ENCODE measurements around the gene MALRD1. TPM values are rescaled to one million over a fixed set of nuclear protein-coding genes. Genes with fewer than 3 reads are reported as not detected.

The MALRD1 gene
- total RNA-seq, result under 1 TPM; 0.36 to 0.56 TPM

DNA sequence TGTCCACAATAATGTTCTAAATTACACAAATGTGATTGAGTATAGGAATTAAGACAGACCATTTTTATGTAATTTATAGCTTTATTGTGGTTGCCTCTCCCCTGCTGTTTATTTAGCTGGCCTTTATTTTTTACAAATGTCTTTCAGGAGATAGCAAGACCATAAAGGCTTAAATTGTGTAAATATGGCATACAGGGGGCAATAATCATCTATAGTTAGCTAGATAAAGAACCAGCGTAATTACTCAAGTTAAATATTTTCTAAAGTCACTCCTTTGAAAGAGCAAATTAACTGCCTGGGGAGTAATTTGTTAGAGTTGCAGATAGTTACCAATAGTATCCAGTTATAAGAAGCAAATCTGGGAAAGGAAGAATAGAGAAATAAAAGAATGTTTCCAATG lies at the start of gene MALRD1:
Gene MALRD1 (plus strand): TSS at position 313 of the 400 bp plus-strand sequence. CDS start 138 bp downstream, outside the sequence.
- H3K27me3 Mint-ChIP-seq, result no peaks in the 10 kb centered on the region
- H3K36me3 Mint-ChIP-seq, result no peaks in the 10 kb centered on the region
- no peak within 1 kb of the TSS for H3K4me3 Mint-ChIP-seq
- H3K9me3 Mint-ChIP-seq, result no peaks in the 10 kb centered on the region
- no peaks in the 10 kb centered on the region for H3K4me1 Mint-ChIP-seq
- H3K27ac Mint-ChIP-seq, result no peak within 1 kb of the TSS
- DNase-seq, result no peak

- DNase-seq, result no peak
- Mint-ChIP-seq H3K4me1 (no peaks in the 10 kb centered on the region), H3K27me3 (no peaks in the 10 kb centered on the region), H3K27ac (no peak overlapping the region), H3K9me3 (peaks cover 5% of the 10 kb centered on the region), H3K4me3 (no peak overlapping the region), H3K36me3 (no peaks in the 10 kb centered on the region)
Observed at GRCh38 chr10:19003341-19003740, 45.3 kb upstream of the MALRD1 start.

DNA sequence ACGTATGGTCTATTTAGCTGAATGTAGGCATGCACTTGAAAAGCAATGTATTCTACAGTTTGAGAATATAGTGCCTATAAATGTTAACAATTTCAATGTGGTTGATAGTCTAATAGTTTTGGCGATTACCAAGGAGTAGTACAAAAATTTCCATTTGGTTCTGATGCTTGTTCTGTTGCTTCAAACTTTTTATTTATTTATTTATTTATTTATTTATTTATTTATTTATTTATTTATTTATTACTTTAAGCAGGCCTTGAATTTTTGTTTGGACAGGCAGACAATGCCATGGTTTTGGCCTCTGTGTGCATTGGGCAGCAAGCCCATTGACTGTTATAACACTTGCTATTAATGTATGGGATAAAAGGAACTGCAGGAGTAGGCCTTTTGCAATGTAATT lies 36.5 kb upstream of the MALRD1 start:
- Mint-ChIP-seq H3K4me1 (no peaks in the 10 kb centered on the region), H3K4me3 (no peak overlapping the region), H3K9me3 (peaks cover 9% of the 10 kb centered on the region), H3K27ac (no peak overlapping the region), H3K27me3 (no peaks in the 10 kb centered on the region), H3K36me3 (no peaks in the 10 kb centered on the region)
- no peak for DNase-seq

GRCh38 chr10:19014034-19014433 lies 34.6 kb upstream of the MALRD1 start:
- Mint-ChIP-seq H3K27ac (no peak overlapping the region), H3K27me3 (no peaks in the 10 kb centered on the region), H3K4me1 (no peaks in the 10 kb centered on the region), H3K4me3 (no peak overlapping the region), H3K36me3 (no peaks in the 10 kb centered on the region), H3K9me3 (peaks cover 7% of the 10 kb centered on the region)
- no peak for DNase-seq

DNA sequence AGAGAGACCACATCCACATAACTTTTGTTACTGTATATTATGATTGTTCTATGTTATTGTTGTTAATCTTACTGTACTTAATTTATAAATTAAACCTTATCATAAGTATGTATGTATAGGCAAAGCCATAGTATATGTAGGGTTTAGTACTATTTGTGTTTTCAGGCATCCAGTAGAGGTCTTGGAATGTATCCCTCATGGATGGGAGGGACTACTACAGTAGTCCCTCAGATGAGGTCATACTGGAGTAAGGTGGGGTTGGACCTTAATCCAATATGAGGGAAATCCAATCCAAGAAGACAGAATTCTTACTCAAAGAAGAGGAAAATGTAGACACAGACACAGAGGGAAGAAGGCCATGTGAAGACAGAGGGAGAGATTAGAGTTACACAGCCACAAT lies 34.1 kb upstream of the MALRD1 start:
- Mint-ChIP-seq H3K4me3 (no peak overlapping the region), H3K27me3 (no peaks in the 10 kb centered on the region), H3K27ac (no peak overlapping the region), H3K4me1 (no peaks in the 10 kb centered on the region), H3K36me3 (no peaks in the 10 kb centered on the region), H3K9me3 (peaks cover 7% of the 10 kb centered on the region)
- DNase-seq, result no peak

DNA sequence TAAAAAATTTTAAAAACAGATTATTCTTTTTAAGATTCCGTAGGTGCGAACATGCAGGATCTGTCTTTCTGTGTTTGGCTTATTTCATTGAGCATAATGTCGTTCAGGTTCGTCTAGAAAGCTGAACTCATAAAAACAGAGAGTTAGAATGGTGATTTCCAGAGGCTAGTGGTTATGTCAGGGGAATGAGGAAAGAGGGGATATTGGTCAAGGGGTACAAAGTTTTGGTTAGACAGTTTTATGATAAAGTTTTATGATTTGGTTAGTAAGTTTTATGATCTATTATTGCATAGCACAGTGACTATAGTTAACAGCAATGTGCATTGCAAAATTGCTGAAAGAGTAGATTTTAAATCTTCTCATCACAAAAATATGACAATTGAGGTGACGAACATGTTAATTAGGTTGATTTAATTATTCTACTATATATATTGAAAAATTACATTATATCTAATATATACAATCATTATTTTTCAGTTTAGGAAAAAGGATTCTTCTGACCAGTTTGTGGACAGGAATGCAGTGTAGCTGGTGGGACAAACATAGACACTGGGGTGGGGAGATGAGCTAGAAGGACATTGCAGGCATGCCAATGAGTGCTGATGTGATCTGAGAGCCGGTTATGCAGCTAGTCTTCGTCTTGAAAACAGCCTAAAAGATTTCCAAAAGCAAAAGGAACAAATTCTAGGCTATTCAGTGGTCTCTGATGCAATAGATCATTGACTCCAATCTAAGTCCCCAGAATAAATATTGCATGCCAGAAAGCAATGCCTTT lies 31.3 kb upstream of the MALRD1 start:
- Mint-ChIP-seq H3K9me3 (peaks cover 7% of the 10 kb centered on the region), H3K4me1 (no peaks in the 10 kb centered on the region), H3K27me3 (no peaks in the 10 kb centered on the region), H3K27ac (no peak overlapping the region), H3K36me3 (no peaks in the 10 kb centered on the region), H3K4me3 (no peak overlapping the region)
- DNase-seq, result no peak

DNA sequence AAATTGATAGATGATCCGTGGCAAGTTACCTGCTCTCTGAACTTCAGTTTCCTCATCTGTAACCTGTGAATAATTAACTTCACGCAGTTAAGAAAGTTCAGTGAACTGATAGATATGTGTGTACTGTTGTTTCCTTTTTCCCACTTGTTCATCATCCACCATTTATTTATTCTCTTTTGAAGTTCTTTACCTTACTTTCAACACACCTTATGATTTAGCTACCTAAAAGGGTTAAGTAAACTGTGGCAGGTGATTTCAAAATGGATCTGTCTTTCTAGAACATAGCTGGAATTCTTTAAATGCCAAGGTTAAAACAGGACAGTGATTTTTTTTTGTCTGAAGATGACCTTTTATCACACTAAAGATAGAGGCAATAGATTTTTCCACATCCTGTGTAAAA lies 27.4 kb upstream of the MALRD1 start:
- Mint-ChIP-seq H3K36me3 (no peaks in the 10 kb centered on the region), H3K27me3 (no peaks in the 10 kb centered on the region), H3K27ac (no peak overlapping the region), H3K9me3 (no peaks in the 10 kb centered on the region), H3K4me1 (no peaks in the 10 kb centered on the region), H3K4me3 (no peak overlapping the region)
- no peak for DNase-seq

GRCh38 chr10:19024611-19025010 lies 24.0 kb upstream of the MALRD1 start:
- no peak overlapping the region for H3K27ac Mint-ChIP-seq
- no peaks in the 10 kb centered on the region for H3K9me3 Mint-ChIP-seq
- no peaks in the 10 kb centered on the region for H3K4me1 Mint-ChIP-seq
- no peak for DNase-seq
- H3K4me3 Mint-ChIP-seq, result no peak overlapping the region
- no peaks in the 10 kb centered on the region for H3K36me3 Mint-ChIP-seq
- H3K27me3 Mint-ChIP-seq, result no peaks in the 10 kb centered on the region

- Mint-ChIP-seq H3K9me3 (peaks cover 3% of the 10 kb centered on the region), H3K36me3 (no peaks in the 10 kb centered on the region), H3K27ac (no peak overlapping the region), H3K4me1 (no peaks in the 10 kb centered on the region), H3K27me3 (no peaks in the 10 kb centered on the region), H3K4me3 (no peak overlapping the region)
- no peak for DNase-seq
Observed at GRCh38 chr10:19031763-19032162, 16.8 kb upstream of the MALRD1 start.

- no peak for DNase-seq
- no peak overlapping the region for H3K27ac Mint-ChIP-seq
- H3K27me3 Mint-ChIP-seq, result no peaks in the 10 kb centered on the region
- no peaks in the 10 kb centered on the region for H3K36me3 Mint-ChIP-seq
- peaks cover 3% of the 10 kb centered on the region for H3K9me3 Mint-ChIP-seq
- H3K4me3 Mint-ChIP-seq, result no peak overlapping the region
- H3K4me1 Mint-ChIP-seq, result no peaks in the 10 kb centered on the region
Observed at GRCh38 chr10:19033741-19034140, 14.9 kb upstream of the MALRD1 start.

- DNase-seq, result no peak
- Mint-ChIP-seq H3K36me3 (no peaks in the 10 kb centered on the region), H3K27ac (no peak overlapping the region), H3K4me3 (no peak overlapping the region), H3K9me3 (peaks cover 1% of the 10 kb centered on the region), H3K27me3 (no peaks in the 10 kb centered on the region), H3K4me1 (no peaks in the 10 kb centered on the region)
Observed at GRCh38 chr10:19041171-19041570, 7.4 kb upstream of the MALRD1 start.

DNA sequence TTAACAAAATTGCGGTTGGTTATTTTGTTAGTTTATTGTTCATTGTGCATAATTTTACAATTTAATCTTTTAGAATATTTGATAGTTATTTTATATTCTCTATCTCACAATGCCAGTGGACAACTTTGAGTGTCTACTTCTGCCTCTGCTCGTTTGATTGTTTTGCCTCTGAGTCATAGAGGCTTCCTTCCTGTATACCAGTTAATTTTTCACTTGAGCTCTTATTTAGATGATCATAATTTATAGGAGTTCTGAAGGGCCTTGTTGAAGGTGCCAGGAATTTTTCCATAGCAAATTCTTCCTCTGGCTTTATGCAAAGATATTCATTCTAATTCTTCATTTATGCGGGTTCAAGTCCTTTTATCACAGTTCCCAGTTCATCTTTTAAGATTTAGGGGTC lies 5.2 kb upstream of the MALRD1 start:
- DNase-seq, result no peak
- no peaks in the 10 kb centered on the region for H3K4me1 Mint-ChIP-seq
- no peak overlapping the region for H3K27ac Mint-ChIP-seq
- H3K27me3 Mint-ChIP-seq, result no peaks in the 10 kb centered on the region
- H3K36me3 Mint-ChIP-seq, result no peaks in the 10 kb centered on the region
- no peak overlapping the region for H3K4me3 Mint-ChIP-seq
- no peaks in the 10 kb centered on the region for H3K9me3 Mint-ChIP-seq

DNA sequence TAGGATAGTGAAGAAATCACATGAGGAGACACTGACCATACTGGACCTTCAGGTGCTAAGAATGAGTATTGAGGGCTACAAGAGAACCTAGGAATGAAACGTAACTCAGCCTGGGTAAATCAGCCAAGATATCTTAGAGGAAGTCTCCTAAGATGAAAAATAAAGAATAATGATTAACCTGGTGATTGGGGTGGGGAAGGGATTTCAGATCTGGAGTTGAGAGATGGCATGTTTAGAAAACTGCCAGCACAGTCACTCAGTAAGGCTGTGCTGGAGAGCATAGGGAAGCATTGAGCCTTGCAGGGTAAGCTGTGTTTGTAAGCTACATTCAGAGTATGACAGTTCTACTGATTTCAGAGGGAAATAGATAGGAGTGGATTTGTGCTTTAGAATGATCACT lies 1.9 kb upstream of the MALRD1 start:
- Mint-ChIP-seq H3K36me3 (no peaks in the 10 kb centered on the region), H3K9me3 (no peaks in the 10 kb centered on the region)

GRCh38 chr10:19048891-19049290 lies 290 bp downstream of the MALRD1 start:
- no peak overlapping the region for H3K4me3 Mint-ChIP-seq
- no peaks in the 10 kb centered on the region for H3K4me1 Mint-ChIP-seq
- no peaks in the 10 kb centered on the region for H3K27me3 Mint-ChIP-seq
- H3K27ac Mint-ChIP-seq, result no peak overlapping the region
- H3K36me3 Mint-ChIP-seq, result no peaks in the 10 kb centered on the region
- H3K9me3 Mint-ChIP-seq, result no peaks in the 10 kb centered on the region
- DNase-seq, result no peak

More for the DNA sequence above, 1.9 kb upstream of the MALRD1 start:
- H3K27ac Mint-ChIP-seq, result no peak overlapping the region
- H3K4me1 Mint-ChIP-seq, result no peaks in the 10 kb centered on the region
- no peak for DNase-seq
- no peaks in the 10 kb centered on the region for H3K27me3 Mint-ChIP-seq
- H3K4me3 Mint-ChIP-seq, result no peak overlapping the region

GRCh38 chr10:19049567-19049966 lies 966 bp downstream of the MALRD1 start:
- no peak overlapping the region for H3K4me3 Mint-ChIP-seq
- H3K9me3 Mint-ChIP-seq, result peaks cover 2% of the 10 kb centered on the region
- H3K36me3 Mint-ChIP-seq, result no peaks in the 10 kb centered on the region
- H3K4me1 Mint-ChIP-seq, result no peaks in the 10 kb centered on the region
- no peak overlapping the region for H3K27ac Mint-ChIP-seq
- H3K27me3 Mint-ChIP-seq, result no peaks in the 10 kb centered on the region
- no peak for DNase-seq

DNA sequence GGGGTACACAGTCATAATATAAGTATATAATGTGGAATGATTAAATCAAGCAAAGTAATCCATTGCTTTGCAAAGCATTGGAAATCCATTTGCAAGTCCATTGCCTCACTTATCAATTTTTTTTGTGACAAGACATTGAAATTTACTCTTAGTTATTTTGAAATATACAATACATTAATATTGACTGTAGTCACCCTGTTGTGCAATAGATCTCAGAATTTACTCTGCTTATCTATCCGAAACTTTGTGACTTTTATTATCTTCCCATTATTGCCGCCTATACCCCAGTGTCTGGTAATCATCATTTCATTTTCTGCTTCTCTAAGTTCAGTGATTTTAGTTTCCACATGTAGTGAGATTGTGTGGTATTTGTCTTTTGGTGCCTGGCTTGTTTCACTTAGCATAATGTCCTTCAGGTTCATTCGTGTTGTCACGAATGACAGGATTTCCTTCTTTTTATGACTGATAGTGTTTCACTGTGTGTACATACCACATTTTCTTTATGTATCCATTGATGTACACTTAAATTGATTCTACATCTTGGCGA lies 5.8 kb downstream of the MALRD1 start:
- peaks cover 3% of the 10 kb centered on the region for H3K9me3 Mint-ChIP-seq
- DNase-seq, result no peak
- H3K4me3 Mint-ChIP-seq, result no peak overlapping the region
- no peaks in the 10 kb centered on the region for H3K4me1 Mint-ChIP-seq
- no peak overlapping the region for H3K27ac Mint-ChIP-seq
- H3K27me3 Mint-ChIP-seq, result no peaks in the 10 kb centered on the region
- no peaks in the 10 kb centered on the region for H3K36me3 Mint-ChIP-seq

All from activated naive CD8-positive, alpha-beta T cell treated with anti-CD3 and anti-CD28 coated beads for 36 hours (primary cell).